Gastrocnemius medialis (tissue), 4 donors: Measurements from ENCODE around the gene CCDC91. TPM values are rescaled to one million over a fixed set of nuclear protein-coding genes. Genes with fewer than 3 reads are reported as not detected.

Source experiments
- ATAC-seq, 2 donors: fragments of 150-250 bp; one replicate each; pipeline ENCODE4 v1.9.1; 2016
- DNase-seq, 2 donors: peaks; one replicate each; pipeline ENCODE4 v3.0.0-alpha.2; 2019
- H3K27ac ChIP-seq, 4 donors: fragments of 200-600 bp; sonication (generic); 1 replicate in 1 of 4; 2 replicates in 3 of 4; pipeline ENCODE4 v1.5.1; 2016 to 2018; ENCODE audit warnings: mild to moderate bottlenecking in 2 of 4, moderate library complexity in 1 of 4
- H3K27me3 ChIP-seq, 3 donors: fragments of 200-600 bp; sonication (generic) in 2 of 3; 1 replicate in 1 of 3; 2 replicates in 2 of 3; pipeline versions ENCODE4 v1.5.1 to v1.6.0; 2016 to 2019; ENCODE audit warnings: mild to moderate bottlenecking in 1 of 3, moderate library complexity in 1 of 3
- H3K36me3 ChIP-seq, 2 donors: fragments of 200-600 bp; sonication (generic) in 1 of 2; one replicate each; pipeline ENCODE4 v1.5.1; 2017 to 2018
- H3K4me1 ChIP-seq, 2 donors: fragments of 200-600 bp; sonication (generic) in 1 of 2; one replicate each; pipeline ENCODE4 v1.5.1; 2016 to 2017; ENCODE audit warnings: mild to moderate bottlenecking in 2 of 2
- H3K4me3 ChIP-seq, 4 donors: fragments of 200-600 bp; sonication (generic) in 3 of 4; 1 replicate in 1 of 4; 2 replicates in 3 of 4; pipeline ENCODE4 v1.5.1; 2016 to 2019; ENCODE audit warnings: mild to moderate bottlenecking in 2 of 4
- H3K9me3 ChIP-seq, 3 donors: fragments of 200-600 bp; sonication (generic) in 2 of 3; 1 replicate in 1 of 3; 2 replicates in 2 of 3; pipeline ENCODE4 v1.5.1; 2016 to 2019
- POLR2A ChIP-seq, 2 donors: fragments of 450-650 bp; IDR thresholded peaks; one replicate each; pipeline ENCODE4 v1.6.1; 2017; ENCODE audit warnings: antibody characterized with exemption in 2 of 2, mild to moderate bottlenecking in 2 of 2, moderate library complexity in 2 of 2
- in situ Hi-C, 4 donors: fragments of 200-750 bp; cut with MboI; loops; one replicate each; pipeline versions ENCODE4 v1.15.0 to v1.8.0; 2017; ENCODE audit warnings: low sequenced_read_pairs in 4 of 4
- intact Hi-C: fragments of 100-400 bp; cut with DNase I; formaldehyde crosslinking; loops from one replicate; pipeline ENCODE4 v1.15.1; 2023; ENCODE audit warnings: low total_unique reads
- total RNA-seq, 4 donors: library from RNA; depleted of rRNA; stranded (reverse); fragments of >200 nt; gene quantifications; one replicate each; pipeline versions ENCODE4 v1.1.0 to v1.2.3, GENCODE V29; 2016
- TF ChIP-seq, protein P1 (sequence below), 5 experiments: fragments of 450-650 bp in 3 of 5; fragments of 200-600 bp in 2 of 5; sonication (generic) in 2 of 5; IDR thresholded peaks in 4 of 5; conservative IDR thresholded peaks in 1 of 5; 1 replicate in 4 of 5; 2 replicates in 1 of 5; pipeline ENCODE4 v1.5.1; 2016 to 2019; ENCODE audit warnings: antibody characterized with exemption in 5 of 5, mild to moderate bottlenecking in 3 of 5, moderate library complexity in 3 of 5

Gene CCDC91
- total RNA-seq, 4 donors from 2014 or later, result 22.3 to 50.6 (median 36.6) TPM

DNA sequence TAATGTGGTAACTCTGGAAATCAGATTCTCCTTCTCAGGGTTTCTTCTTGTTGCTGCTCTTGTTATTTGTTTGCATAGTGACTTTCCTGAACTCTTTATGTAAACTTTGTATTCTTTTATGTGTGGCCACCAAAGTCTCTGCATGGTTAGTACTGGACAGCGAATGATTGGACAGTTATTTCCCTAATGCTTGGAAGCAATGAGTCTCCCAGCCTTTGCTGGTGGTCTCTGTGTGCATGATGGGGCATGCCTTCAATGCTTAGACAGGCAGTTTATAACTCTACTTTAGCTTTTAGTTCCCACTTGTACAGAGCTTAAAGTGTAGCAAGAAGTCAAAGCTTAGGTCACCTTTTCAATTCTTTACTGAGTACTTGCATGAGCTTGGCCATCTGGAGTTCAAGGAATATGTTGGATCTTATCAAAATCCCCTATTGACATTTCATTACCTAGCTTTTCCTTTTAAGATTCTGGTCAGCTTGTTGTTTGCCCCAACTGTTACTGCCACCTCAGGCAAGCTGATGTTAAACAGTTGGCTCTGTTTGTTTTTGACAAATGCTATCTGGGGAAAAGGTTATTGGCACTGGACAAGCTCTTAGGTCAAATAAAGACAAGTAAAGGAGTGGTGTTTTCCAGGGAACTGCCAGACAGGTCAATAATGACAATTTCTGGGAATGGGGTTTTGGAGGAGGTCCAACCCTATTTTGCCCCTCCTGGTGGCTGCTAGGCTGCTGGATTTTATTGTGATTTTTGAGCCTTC lies 12.3 kb downstream of the CCDC91 start:
- no peaks in the 10 kb centered on the region for H3K27me3 ChIP-seq

DNA sequence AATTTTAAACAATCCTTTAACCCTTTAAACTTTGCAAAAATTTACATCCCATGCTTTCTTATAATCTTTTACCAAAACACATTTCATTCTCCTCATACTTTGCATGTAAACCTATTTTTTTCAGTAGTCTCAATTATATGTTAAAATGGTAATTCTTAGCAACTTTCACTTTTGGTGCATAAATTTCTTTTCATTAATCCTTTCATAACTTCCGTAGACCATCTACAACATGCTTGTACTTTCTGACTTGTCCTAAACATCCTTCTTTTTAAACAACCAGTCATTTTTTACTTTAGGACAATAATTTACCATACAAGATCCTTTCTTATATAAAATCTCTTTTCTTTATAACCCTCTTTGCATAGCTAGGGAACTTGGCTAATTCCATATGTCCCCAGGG lies 19.5 kb downstream of the CCDC91 start:
- no peaks in the 10 kb centered on the region for H3K27me3 ChIP-seq
- DNase-seq (no peak), ATAC-seq (no peak)
- peaks cover 0 to 3% of the 10 kb centered on the region in 2 donors for H3K4me1 ChIP-seq
- H3K4me3 ChIP-seq, result no peak overlapping the region
- no peak overlapping the region for H3K27ac ChIP-seq
- intact Hi-C loops, result no loop called here
- in situ Hi-C loops, result no loop called here
- TF ChIP-seq, protein P1, sequence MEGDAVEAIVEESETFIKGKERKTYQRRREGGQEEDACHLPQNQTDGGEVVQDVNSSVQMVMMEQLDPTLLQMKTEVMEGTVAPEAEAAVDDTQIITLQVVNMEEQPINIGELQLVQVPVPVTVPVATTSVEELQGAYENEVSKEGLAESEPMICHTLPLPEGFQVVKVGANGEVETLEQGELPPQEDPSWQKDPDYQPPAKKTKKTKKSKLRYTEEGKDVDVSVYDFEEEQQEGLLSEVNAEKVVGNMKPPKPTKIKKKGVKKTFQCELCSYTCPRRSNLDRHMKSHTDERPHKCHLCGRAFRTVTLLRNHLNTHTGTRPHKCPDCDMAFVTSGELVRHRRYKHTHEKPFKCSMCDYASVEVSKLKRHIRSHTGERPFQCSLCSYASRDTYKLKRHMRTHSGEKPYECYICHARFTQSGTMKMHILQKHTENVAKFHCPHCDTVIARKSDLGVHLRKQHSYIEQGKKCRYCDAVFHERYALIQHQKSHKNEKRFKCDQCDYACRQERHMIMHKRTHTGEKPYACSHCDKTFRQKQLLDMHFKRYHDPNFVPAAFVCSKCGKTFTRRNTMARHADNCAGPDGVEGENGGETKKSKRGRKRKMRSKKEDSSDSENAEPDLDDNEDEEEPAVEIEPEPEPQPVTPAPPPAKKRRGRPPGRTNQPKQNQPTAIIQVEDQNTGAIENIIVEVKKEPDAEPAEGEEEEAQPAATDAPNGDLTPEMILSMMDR (IDR thresholded peaks at IDR 0.05 in 4 of 5, conservative IDR thresholded peaks at IDR 0.05 in 1 of 5), result no peak
- no peak for TF ChIP-seq POLR2A (IDR thresholded peaks at IDR 0.05)
- H3K9me3 ChIP-seq, result no peaks in the 10 kb centered on the region
- H3K36me3 ChIP-seq, result no peaks in the 10 kb centered on the region

More for the DNA sequence above, 12.3 kb downstream of the CCDC91 start:
- Histone ChIP-seq H3K4me1 (peaks cover 7 to 17% of the 10 kb centered on the region in 2 donors), H3K4me3 (no peak overlapping the region), H3K27ac (no peak overlapping the region), H3K9me3 (no peaks in the 10 kb centered on the region), H3K36me3 (no peaks in the 10 kb centered on the region)
- no peak for DNase-seq
- ATAC-seq, result no peak
- TF ChIP-seq, protein P1 (IDR thresholded peaks at IDR 0.05 in 4 of 5, conservative IDR thresholded peaks at IDR 0.05 in 1 of 5), result no peak
- no peak for TF ChIP-seq POLR2A (IDR thresholded peaks at IDR 0.05)
- in situ Hi-C loops, result no loop called here
- intact Hi-C loops, result no loop called here

GRCh38 chr12:28212182-28212581 lies 21.9 kb downstream of the CCDC91 start:
- H3K4me3 ChIP-seq, result no peak overlapping the region
- no peaks in the 10 kb centered on the region for H3K4me1 ChIP-seq
- DNase-seq (no peak), ATAC-seq (no peak)
- no peaks in the 10 kb centered on the region for H3K36me3 ChIP-seq
- H3K9me3 ChIP-seq, result no peaks in the 10 kb centered on the region
- no peaks in the 10 kb centered on the region for H3K27me3 ChIP-seq
- H3K27ac ChIP-seq, result no peak overlapping the region
- in situ Hi-C loops, result no loop called here
- intact Hi-C loops, result no loop called here
- no peak for TF ChIP-seq POLR2A (IDR thresholded peaks at IDR 0.05)
- TF ChIP-seq, protein P1 (IDR thresholded peaks at IDR 0.05 in 4 of 5, conservative IDR thresholded peaks at IDR 0.05 in 1 of 5), result no peak

DNA sequence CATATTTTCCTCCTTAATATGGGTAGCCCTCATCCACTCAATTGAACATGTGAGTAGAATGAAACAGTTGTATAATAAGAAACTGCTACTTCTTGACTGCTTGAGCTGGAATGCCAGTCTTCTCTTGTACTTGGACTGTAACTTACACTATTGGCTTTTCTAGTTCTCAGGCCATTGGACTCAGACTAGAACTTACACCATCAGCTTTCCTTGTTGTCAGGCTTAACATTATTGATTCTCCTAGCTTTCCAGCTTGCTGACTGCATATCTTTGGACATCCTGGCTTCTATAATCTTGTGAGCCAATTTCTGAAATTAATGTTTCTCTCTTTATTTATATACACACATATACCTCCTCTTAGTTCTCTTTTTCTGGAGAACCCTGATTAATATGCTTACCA lies 24.8 kb downstream of the CCDC91 start:
- Histone ChIP-seq H3K4me3 (no peak overlapping the region), H3K4me1 (no peaks in the 10 kb centered on the region), H3K27ac (no peak overlapping the region), H3K27me3 (no peaks in the 10 kb centered on the region), H3K9me3 (no peaks in the 10 kb centered on the region), H3K36me3 (no peaks in the 10 kb centered on the region)
- ATAC-seq (no peak), DNase-seq (no peak)
- in situ Hi-C loops, result no loop called here
- no peak for TF ChIP-seq POLR2A (IDR thresholded peaks at IDR 0.05)
- TF ChIP-seq, protein P1 (IDR thresholded peaks at IDR 0.05 in 4 of 5, conservative IDR thresholded peaks at IDR 0.05 in 1 of 5), result no peak
- intact Hi-C loops, result no loop called here
